Renal pelvis (tissue), 4 donors: ENCODE data around the gene PMM2. TPM values are rescaled to one million over a fixed set of nuclear protein-coding genes. Genes with fewer than 3 reads are reported as not detected.
"Not testable (repeated sequence)": the region's sequence is repeated elsewhere in the genome, so short reads cannot be mapped to it uniquely, and the experiment has no call there.

ENCODE experiments used
- DNase-seq: peaks from one replicate; pipeline ENCODE4 v3.0.0-alpha.2; 2013
- polyA plus RNA-seq, 3 donors: library from polyadenylated mRNA; unstranded; fragments of 120-200 nt; gene quantifications; one replicate each; pipeline ENCODE4 v1.2.1, GENCODE V29; 2013; ENCODE audit not compliant: insufficient read length in 3 of 3

PMM2 gene
- polyA plus RNA-seq, 3 donors, result 18.9 to 22.6 (median 20.1) TPM

- DNase-seq, result no peak
Measured at GRCh38 chr16:8865145-8865882, 67.7 kb downstream of the PMM2 start.

GRCh38 chr16:8866118-8866883, 68.7 kb downstream of the PMM2 start:
- DNase-seq, result no peak

- DNase-seq, result no peak
Measured at GRCh38 chr16:8866884-8867215, 69.2 kb downstream of the PMM2 start.

- DNase-seq, result no peak
Measured at GRCh38 chr16:8867216-8867931, 69.7 kb downstream of the PMM2 start.

GRCh38 chr16:8867932-8868415, 70.3 kb downstream of the PMM2 start:
- DNase-seq, result no peak

- DNase-seq, result peak; percentile 92
Measured at GRCh38 chr16:8868416-8869211, 71.0 kb downstream of the PMM2 start, which contains the start of gene CARHSP1. CARHSP1 (minus strand) TSS chr16:8869006; CDS start chr16:8859328, 9,678 bp downstream.

GRCh38 chr16:8869212-8869987, 71.8 kb downstream of the PMM2 start:
- DNase-seq, result no peak

GRCh38 chr16:8869988-8870241, 72.3 kb downstream of the PMM2 start:
- DNase-seq, result not testable (repeated sequence)

- no peak for DNase-seq
Measured at GRCh38 chr16:8872071-8872470, 74.4 kb downstream of the PMM2 start.

GRCh38 chr16:8872967-8873865, 75.6 kb downstream of the PMM2 start:
- no peak for DNase-seq

GRCh38 chr16:8873866-8874195, 76.2 kb downstream of the PMM2 start:
- not testable (repeated sequence) for DNase-seq

- DNase-seq, result no peak
Measured at GRCh38 chr16:8874388-8874787, 76.7 kb downstream of the PMM2 start.

- not testable (repeated sequence) for DNase-seq
Measured at GRCh38 chr16:8875317-8875716, 77.7 kb downstream of the PMM2 start.

- DNase-seq, result no peak
Measured at GRCh38 chr16:8877894-8878522, 80.4 kb downstream of the PMM2 start.

- DNase-seq, result no peak
Measured at GRCh38 chr16:8878523-8878911, 80.9 kb downstream of the PMM2 start.

- no peak for DNase-seq
Measured at GRCh38 chr16:8880839-8881510, 83.3 kb downstream of the PMM2 start.

- no peak for DNase-seq
Measured at GRCh38 chr16:8882041-8882617, 84.5 kb downstream of the PMM2 start, which contains the start of gene LITAFD. LITAFD (plus strand) TSS chr16:8882351; CDS start chr16:8884356, 2,005 bp downstream.

GRCh38 chr16:8882725-8883377, 85.2 kb downstream of the PMM2 start:
- DNase-seq, result no peak
